ENCODE results near the gene LAMA3. TPM values are rescaled to one million over a fixed set of nuclear protein-coding genes. Genes with fewer than 3 reads are reported as not detected.

LAMA3 gene
- total and polyA plus RNA-seq, 2 donors (not counting 3 experiments of a cell fraction or from before 2014, with no cell fraction given): 2.6 to 12.3 TPM

DNA sequence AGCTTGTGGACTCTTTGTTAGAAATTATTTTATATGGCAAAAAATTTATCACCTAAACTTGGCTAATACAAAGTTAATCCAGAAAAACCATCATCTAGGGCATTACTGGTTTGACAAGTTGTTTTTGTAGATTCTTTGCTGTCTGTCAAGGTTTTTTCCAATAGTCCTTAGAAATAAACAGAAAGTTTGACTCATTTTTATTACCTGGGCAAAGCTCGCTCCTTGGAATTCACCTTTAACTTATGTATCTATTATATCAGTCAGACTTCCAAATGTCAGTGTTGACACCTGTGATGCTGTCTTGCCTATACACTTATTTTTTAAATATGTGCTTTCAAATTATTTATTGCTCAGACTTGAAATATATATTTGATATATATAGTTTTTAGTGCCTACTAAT is 21.7 kb downstream of the LAMA3 start:
- Histone ChIP-seq H3K79me2 (ENCODE audit: control insufficient read depth, insufficient read depth, low read length) (no peaks in the 10 kb centered on the region), H3K36me3 (ENCODE audit: control insufficient read depth in 2 of 2, extremely low read depth in 1 of 2, insufficient read depth in 2 of 2, low read length in 2 of 2) (no peaks in the 10 kb centered on the region), H4K20me1 (replicated peaks; ENCODE audit: control insufficient read depth, extremely low read depth, insufficient read depth, low read length) (no peaks in the 10 kb centered on the region), H3K4me1 (ENCODE audit: control insufficient read depth, extremely low read depth, insufficient read depth, low read length) (no peaks in the 10 kb centered on the region), H3K4me2 (ENCODE audit: insufficient read depth, low read length) (no peak overlapping the region), H3K9ac (replicated peaks; ENCODE audit: extremely low read depth, insufficient read depth, low read length) (no peak overlapping the region), H3K27me3 (ENCODE audit: control insufficient read depth in 2 of 2, insufficient read depth in 2 of 2, low read length in 2 of 2) (no peaks in the 10 kb centered on the region), H3K9me3 (replicated peaks; ENCODE audit: control insufficient read depth, insufficient read depth, low read length) (no peaks in the 10 kb centered on the region), H3K9me1 (replicated peaks; ENCODE audit: control insufficient read depth, extremely low read depth, insufficient read depth, low read length) (no peaks in the 10 kb centered on the region), H3K27ac (ENCODE audit: insufficient read depth, low read depth, low read length) (no peak overlapping the region), H2AFZ (ENCODE audit: low read depth, low read length) (no peak overlapping the region), H3K4me3 (replicated peaks in 1 of 3; ENCODE audit: insufficient read depth in 1 of 3, low read depth in 1 of 3, low read length in 3 of 3) (no peak overlapping the region)
- ChIA-PET POLR2A (no interaction called here), CTCF (interaction anchor here (0.6 to 1.3 kb wide), 2 partner anchors 8 to 89 kb away, joined by 3 to 5 read pairs; no protein-coding TSS in a partner anchor)
- dilution Hi-C loops (cut with MboI; ENCODE audit: extremely low pct_ligation_motif_present, low sequenced_read_pairs): no loop called here
- DNase-seq (ENCODE audit: low read depth, low spot score): no peak
- no peak for FAIRE-seq
- TF ChIP-seq FOS (IDR thresholded peaks at IDR 0.05; ENCODE audit: borderline replicate concordance, insufficient read depth, low read length) (no peak), POLR2AphosphoS5 (IDR thresholded peaks at IDR 0.05; ENCODE audit: insufficient read depth, low read depth, low read length) (no peak), GATA2 (IDR thresholded peaks at IDR 0.05; ENCODE audit: insufficient read depth, insufficient read length, low read depth, low read length) (no peak), JUN (IDR thresholded peaks at IDR 0.05; ENCODE audit: borderline replicate concordance, insufficient read depth, insufficient read length, low read depth) (no peak), EZH2 (IDR thresholded peaks at IDR 0.05; ENCODE audit: borderline replicate concordance, low read depth, low read length, severe bottlenecking) (no peak), POLR2A (IDR thresholded peaks at IDR 0.05; ENCODE audit: low read depth, low read length) (no peak), MYC (IDR thresholded peaks at IDR 0.05; ENCODE audit: low read depth, low read length) (no peak)
- TF ChIP-seq, protein P1, sequence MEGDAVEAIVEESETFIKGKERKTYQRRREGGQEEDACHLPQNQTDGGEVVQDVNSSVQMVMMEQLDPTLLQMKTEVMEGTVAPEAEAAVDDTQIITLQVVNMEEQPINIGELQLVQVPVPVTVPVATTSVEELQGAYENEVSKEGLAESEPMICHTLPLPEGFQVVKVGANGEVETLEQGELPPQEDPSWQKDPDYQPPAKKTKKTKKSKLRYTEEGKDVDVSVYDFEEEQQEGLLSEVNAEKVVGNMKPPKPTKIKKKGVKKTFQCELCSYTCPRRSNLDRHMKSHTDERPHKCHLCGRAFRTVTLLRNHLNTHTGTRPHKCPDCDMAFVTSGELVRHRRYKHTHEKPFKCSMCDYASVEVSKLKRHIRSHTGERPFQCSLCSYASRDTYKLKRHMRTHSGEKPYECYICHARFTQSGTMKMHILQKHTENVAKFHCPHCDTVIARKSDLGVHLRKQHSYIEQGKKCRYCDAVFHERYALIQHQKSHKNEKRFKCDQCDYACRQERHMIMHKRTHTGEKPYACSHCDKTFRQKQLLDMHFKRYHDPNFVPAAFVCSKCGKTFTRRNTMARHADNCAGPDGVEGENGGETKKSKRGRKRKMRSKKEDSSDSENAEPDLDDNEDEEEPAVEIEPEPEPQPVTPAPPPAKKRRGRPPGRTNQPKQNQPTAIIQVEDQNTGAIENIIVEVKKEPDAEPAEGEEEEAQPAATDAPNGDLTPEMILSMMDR (IDR thresholded peaks at IDR 0.05; ENCODE audit: extremely low read depth in 1 of 2, insufficient read depth in 1 of 2, low read depth in 1 of 2, low read length in 2 of 2): no peak
- TF ChIP-seq, protein P2, sequence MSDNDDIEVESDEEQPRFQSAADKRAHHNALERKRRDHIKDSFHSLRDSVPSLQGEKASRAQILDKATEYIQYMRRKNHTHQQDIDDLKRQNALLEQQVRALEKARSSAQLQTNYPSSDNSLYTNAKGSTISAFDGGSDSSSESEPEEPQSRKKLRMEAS (IDR thresholded peaks at IDR 0.05; ENCODE audit: insufficient read depth, insufficient read length): no peak
- intact Hi-C loops (cut with micrococcal nuclease): no loop called here
- BruUV-seq (replicated peaks): no TSS peak

Measured in endothelial cell of umbilical vein (primary cell).